Measurements from ENCODE around the gene DLGAP1. TPM values are rescaled to one million over a fixed set of nuclear protein-coding genes. Genes with fewer than 3 reads are reported as not detected.

DLGAP1 gene
- polyA plus RNA-seq, 1 of the 3 experiments (the other 2 are of a cell fraction) = not detected

DNA sequence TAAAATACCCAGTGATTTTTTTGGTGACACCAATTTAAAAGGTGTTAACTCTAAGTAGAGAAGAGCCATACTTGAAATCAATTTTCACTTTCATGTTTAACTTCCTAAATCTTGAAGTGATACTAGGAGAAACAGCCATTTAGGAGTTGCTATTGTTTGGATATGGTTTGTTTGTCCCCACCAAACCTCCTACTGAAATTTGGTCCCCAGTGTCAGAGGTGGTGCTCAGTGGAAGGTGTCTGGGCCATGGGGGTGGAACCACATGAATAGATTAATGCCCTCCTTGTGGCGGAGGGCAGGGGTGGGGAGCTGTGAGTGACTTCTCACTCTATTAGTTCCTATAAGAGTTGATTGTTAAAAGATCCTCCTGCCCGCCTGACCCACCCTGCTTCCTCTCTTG lies 377.9 kb downstream of the DLGAP1 start (continued):
- TF ChIP-seq, protein P1, sequence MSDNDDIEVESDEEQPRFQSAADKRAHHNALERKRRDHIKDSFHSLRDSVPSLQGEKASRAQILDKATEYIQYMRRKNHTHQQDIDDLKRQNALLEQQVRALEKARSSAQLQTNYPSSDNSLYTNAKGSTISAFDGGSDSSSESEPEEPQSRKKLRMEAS (IDR thresholded peaks at IDR 0.05; ENCODE audit: low read depth) = no peak

DNA sequence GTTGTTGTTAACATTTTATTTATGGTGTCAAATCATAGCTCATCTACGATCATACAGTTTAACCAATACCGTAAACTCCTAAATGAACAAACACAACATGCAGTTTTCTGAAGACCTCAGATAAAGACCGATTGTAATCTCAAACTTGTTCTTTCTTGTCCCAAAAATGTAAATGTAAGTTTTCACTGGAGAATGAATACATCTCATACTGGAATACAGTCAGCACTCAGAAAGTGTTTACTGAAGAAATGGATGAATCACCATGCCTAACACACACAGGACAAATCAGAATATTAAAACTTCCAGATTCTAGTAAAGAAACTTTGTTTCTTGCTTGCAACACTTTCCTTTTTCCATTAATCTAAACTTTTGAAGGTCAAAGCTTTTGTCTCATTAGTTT lies 380.5 kb downstream of the DLGAP1 start:
- DNase-seq = no peak
- H3K4me1 ChIP-seq (ENCODE audit: control insufficient read depth in 1 of 2, insufficient read depth in 2 of 2, low read depth in 1 of 2, low read length in 1 of 2) = no peaks in the 10 kb centered on the region
- H3K9me2 ChIP-seq = no peaks in the 10 kb centered on the region
- H2AFZ ChIP-seq (ENCODE audit: low read depth) = no peak overlapping the region
- no peaks in the 10 kb centered on the region for H3F3A ChIP-seq (replicated peaks; ENCODE audit: insufficient read depth)
- no peaks in the 10 kb centered on the region for H4K20me1 ChIP-seq (ENCODE audit: insufficient read depth)
- CTCF ChIA-PET = interaction anchor here (1.8 kb wide), 1 partner anchor 32 kb away, joined by 9 read pairs; no protein-coding TSS in a partner anchor
- H3K4me2 ChIP-seq = no peak overlapping the region
- no peak overlapping the region for H3K27ac ChIP-seq (ENCODE audit: low read depth in 2 of 2, low read length in 1 of 2)
- POLR2A ChIA-PET = no interaction called here
- H3K9ac ChIP-seq = no peak overlapping the region
- TF ChIP-seq, protein P2, sequence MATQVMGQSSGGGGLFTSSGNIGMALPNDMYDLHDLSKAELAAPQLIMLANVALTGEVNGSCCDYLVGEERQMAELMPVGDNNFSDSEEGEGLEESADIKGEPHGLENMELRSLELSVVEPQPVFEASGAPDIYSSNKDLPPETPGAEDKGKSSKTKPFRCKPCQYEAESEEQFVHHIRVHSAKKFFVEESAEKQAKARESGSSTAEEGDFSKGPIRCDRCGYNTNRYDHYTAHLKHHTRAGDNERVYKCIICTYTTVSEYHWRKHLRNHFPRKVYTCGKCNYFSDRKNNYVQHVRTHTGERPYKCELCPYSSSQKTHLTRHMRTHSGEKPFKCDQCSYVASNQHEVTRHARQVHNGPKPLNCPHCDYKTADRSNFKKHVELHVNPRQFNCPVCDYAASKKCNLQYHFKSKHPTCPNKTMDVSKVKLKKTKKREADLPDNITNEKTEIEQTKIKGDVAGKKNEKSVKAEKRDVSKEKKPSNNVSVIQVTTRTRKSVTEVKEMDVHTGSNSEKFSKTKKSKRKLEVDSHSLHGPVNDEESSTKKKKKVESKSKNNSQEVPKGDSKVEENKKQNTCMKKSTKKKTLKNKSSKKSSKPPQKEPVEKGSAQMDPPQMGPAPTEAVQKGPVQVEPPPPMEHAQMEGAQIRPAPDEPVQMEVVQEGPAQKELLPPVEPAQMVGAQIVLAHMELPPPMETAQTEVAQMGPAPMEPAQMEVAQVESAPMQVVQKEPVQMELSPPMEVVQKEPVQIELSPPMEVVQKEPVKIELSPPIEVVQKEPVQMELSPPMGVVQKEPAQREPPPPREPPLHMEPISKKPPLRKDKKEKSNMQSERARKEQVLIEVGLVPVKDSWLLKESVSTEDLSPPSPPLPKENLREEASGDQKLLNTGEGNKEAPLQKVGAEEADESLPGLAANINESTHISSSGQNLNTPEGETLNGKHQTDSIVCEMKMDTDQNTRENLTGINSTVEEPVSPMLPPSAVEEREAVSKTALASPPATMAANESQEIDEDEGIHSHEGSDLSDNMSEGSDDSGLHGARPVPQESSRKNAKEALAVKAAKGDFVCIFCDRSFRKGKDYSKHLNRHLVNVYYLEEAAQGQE (IDR thresholded peaks at IDR 0.05; ENCODE audit: low read depth, low read length) = no peak
- TF ChIP-seq FOXM1 (IDR thresholded peaks at IDR 0.05; ENCODE audit: low read depth) = no peak
- TF ChIP-seq, protein P3, sequence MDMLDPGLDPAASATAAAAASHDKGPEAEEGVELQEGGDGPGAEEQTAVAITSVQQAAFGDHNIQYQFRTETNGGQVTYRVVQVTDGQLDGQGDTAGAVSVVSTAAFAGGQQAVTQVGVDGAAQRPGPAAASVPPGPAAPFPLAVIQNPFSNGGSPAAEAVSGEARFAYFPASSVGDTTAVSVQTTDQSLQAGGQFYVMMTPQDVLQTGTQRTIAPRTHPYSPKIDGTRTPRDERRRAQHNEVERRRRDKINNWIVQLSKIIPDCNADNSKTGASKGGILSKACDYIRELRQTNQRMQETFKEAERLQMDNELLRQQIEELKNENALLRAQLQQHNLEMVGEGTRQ (IDR thresholded peaks at IDR 0.05; ENCODE audit: borderline replicate concordance, low read depth, low read length) = no peak
- TF ChIP-seq FOXJ3 (CRISPR knock-in tag; IDR thresholded peaks at IDR 0.05) = no peak
- TF ChIP-seq, protein P4, sequence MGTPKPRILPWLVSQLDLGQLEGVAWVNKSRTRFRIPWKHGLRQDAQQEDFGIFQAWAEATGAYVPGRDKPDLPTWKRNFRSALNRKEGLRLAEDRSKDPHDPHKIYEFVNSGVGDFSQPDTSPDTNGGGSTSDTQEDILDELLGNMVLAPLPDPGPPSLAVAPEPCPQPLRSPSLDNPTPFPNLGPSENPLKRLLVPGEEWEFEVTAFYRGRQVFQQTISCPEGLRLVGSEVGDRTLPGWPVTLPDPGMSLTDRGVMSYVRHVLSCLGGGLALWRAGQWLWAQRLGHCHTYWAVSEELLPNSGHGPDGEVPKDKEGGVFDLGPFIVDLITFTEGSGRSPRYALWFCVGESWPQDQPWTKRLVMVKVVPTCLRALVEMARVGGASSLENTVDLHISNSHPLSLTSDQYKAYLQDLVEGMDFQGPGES (IDR thresholded peaks at IDR 0.05; ENCODE audit: low read depth, low read length) = no peak
- TF ChIP-seq NRF1 (IDR thresholded peaks at IDR 0.05; ENCODE audit: low read depth, low read length) = no peak
- no peak for TF ChIP-seq RXRA (IDR thresholded peaks at IDR 0.05; ENCODE audit: borderline replicate concordance, low read depth)
- TF ChIP-seq, protein P5, sequence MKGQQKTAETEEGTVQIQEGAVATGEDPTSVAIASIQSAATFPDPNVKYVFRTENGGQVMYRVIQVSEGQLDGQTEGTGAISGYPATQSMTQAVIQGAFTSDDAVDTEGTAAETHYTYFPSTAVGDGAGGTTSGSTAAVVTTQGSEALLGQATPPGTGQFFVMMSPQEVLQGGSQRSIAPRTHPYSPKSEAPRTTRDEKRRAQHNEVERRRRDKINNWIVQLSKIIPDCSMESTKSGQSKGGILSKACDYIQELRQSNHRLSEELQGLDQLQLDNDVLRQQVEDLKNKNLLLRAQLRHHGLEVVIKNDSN (IDR thresholded peaks at IDR 0.05; ENCODE audit: borderline replicate concordance, low read depth) = no peak
- no peak for TF ChIP-seq RCOR1 (IDR thresholded peaks at IDR 0.05; ENCODE audit: low read length)
- TF ChIP-seq, protein P6, sequence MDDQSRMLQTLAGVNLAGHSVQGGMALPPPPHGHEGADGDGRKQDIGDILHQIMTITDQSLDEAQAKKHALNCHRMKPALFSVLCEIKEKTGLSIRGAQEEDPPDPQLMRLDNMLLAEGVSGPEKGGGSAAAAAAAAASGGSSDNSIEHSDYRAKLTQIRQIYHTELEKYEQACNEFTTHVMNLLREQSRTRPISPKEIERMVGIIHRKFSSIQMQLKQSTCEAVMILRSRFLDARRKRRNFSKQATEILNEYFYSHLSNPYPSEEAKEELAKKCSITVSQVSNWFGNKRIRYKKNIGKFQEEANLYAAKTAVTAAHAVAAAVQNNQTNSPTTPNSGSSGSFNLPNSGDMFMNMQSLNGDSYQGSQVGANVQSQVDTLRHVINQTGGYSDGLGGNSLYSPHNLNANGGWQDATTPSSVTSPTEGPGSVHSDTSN (IDR thresholded peaks at IDR 0.05) = no peak
- no peaks in the 10 kb centered on the region for H3K36me3 ChIP-seq (replicated peaks in 1 of 2; ENCODE audit: control insufficient read depth in 1 of 2, insufficient read depth in 2 of 2, low read length in 1 of 2)
- H3K27me3 ChIP-seq (ENCODE audit: insufficient read depth) = no peaks in the 10 kb centered on the region; the same call in 1 of the 2 replicates
- no peaks in the 10 kb centered on the region for H3K9me3 ChIP-seq
- no peaks in the 10 kb centered on the region for H3K79me2 ChIP-seq (ENCODE audit: insufficient read depth)
- whole genome bisulfite sequencing (ENCODE audit: low lambda C conversion rate) = 32% methylated on average over 3 of the region's 3 CpGs
- H3K4me3 ChIP-seq (ENCODE audit: low read depth in 2 of 2, low read length in 1 of 2) = no peak overlapping the region
